Adrenal gland (tissue), 5 donors: ENCODE data around the gene SCG3.

ENCODE experiments used
- POLR2A ChIP-seq, 2 donors: fragments of 450-650 bp; IDR thresholded peaks; one replicate each; pipeline ENCODE4 v1.6.1; 2017; ENCODE audit warnings: antibody characterized with exemption in 2 of 2, mild to moderate bottlenecking in 2 of 2, moderate library complexity in 1 of 2
- TF ChIP-seq, protein P1 (sequence below), 6 experiments: fragments of 450-650 bp in 4 of 6; fragments of 200-600 bp in 2 of 6; sonication (generic) in 1 of 6; IDR thresholded peaks; 1 replicate in 5 of 6; 2 replicates in 1 of 6; pipeline versions ENCODE4 v1.5.1 to v1.8.0; 2016 to 2021; ENCODE audit warnings: antibody characterized with exemption in 6 of 6, mild to moderate bottlenecking in 2 of 6, moderate library complexity in 1 of 6
- donor health status: DM: no; HTN: no; CAD: no.

GRCh38 chr15:51759557-51760070 lies 78.3 kb downstream of the SCG3 start:
- TF ChIP-seq, protein P1, sequence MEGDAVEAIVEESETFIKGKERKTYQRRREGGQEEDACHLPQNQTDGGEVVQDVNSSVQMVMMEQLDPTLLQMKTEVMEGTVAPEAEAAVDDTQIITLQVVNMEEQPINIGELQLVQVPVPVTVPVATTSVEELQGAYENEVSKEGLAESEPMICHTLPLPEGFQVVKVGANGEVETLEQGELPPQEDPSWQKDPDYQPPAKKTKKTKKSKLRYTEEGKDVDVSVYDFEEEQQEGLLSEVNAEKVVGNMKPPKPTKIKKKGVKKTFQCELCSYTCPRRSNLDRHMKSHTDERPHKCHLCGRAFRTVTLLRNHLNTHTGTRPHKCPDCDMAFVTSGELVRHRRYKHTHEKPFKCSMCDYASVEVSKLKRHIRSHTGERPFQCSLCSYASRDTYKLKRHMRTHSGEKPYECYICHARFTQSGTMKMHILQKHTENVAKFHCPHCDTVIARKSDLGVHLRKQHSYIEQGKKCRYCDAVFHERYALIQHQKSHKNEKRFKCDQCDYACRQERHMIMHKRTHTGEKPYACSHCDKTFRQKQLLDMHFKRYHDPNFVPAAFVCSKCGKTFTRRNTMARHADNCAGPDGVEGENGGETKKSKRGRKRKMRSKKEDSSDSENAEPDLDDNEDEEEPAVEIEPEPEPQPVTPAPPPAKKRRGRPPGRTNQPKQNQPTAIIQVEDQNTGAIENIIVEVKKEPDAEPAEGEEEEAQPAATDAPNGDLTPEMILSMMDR (IDR thresholded peaks at IDR 0.05), result no peak
- TF ChIP-seq POLR2A (IDR thresholded peaks at IDR 0.05), result no peak
